ENCODE results near the gene CDK5RAP2.
"Not testable (repeated sequence)": the region's sequence is repeated elsewhere in the genome, so short reads cannot be mapped to it uniquely, and the experiment has no call there.

The CDK5RAP2 gene

GRCh38 chr9:120541921-120542320, 38.0 kb downstream of the CDK5RAP2 start:
- no peak for DNase-seq

- no peak for DNase-seq
These were observed 40.0 kb downstream of the CDK5RAP2 start for GRCh38 chr9:120539951-120540350.

GRCh38 chr9:120538339-120538738, 41.6 kb downstream of the CDK5RAP2 start:
- DNase-seq: no peak

GRCh38 chr9:120536949-120537640, 42.9 kb downstream of the CDK5RAP2 start:
- no peak for DNase-seq

GRCh38 chr9:120536094-120536493, 43.9 kb downstream of the CDK5RAP2 start:
- DNase-seq: no peak

GRCh38 chr9:120534266-120534665, 45.7 kb downstream of the CDK5RAP2 start:
- no peak for DNase-seq

GRCh38 chr9:120532891-120533290, 47.1 kb downstream of the CDK5RAP2 start:
- no peak for DNase-seq

GRCh38 chr9:120532475-120532874, 47.5 kb downstream of the CDK5RAP2 start:
- no peak for DNase-seq

- no peak for DNase-seq
These were observed 48.2 kb downstream of the CDK5RAP2 start for GRCh38 chr9:120531683-120532300.

- DNase-seq: not testable (repeated sequence)
These were observed 49.6 kb downstream of the CDK5RAP2 start for GRCh38 chr9:120530220-120530832.

GRCh38 chr9:120528829-120529228, 51.1 kb downstream of the CDK5RAP2 start:
- no peak for DNase-seq

GRCh38 chr9:120528327-120528726, 51.6 kb downstream of the CDK5RAP2 start:
- no peak for DNase-seq

GRCh38 chr9:120526534-120526933, 53.4 kb downstream of the CDK5RAP2 start:
- DNase-seq: no peak

GRCh38 chr9:120524863-120525262, 55.1 kb downstream of the CDK5RAP2 start:
- DNase-seq: no peak

- DNase-seq: no peak
These were observed 55.9 kb downstream of the CDK5RAP2 start for GRCh38 chr9:120524038-120524437.

- no peak for DNase-seq
These were observed 57.4 kb downstream of the CDK5RAP2 start for GRCh38 chr9:120522558-120522957.

- DNase-seq: no peak
These were observed 57.9 kb downstream of the CDK5RAP2 start for GRCh38 chr9:120522032-120522431.

- no peak for DNase-seq
These were observed 58.9 kb downstream of the CDK5RAP2 start for GRCh38 chr9:120521101-120521500.

- not testable (repeated sequence) for DNase-seq
These were observed 64.0 kb downstream of the CDK5RAP2 start for GRCh38 chr9:120515996-120516395.

- DNase-seq: not testable (repeated sequence)
These were observed 64.5 kb downstream of the CDK5RAP2 start for GRCh38 chr9:120515481-120515880.

GRCh38 chr9:120514405-120514804, 65.6 kb downstream of the CDK5RAP2 start:
- no peak for DNase-seq

- DNase-seq: no peak
These were observed 66.1 kb downstream of the CDK5RAP2 start for GRCh38 chr9:120513825-120514396.

- no peak for DNase-seq
These were observed 69.2 kb downstream of the CDK5RAP2 start for GRCh38 chr9:120510816-120511215.
